Muscle layer of duodenum (tissue), 2 donors: ENCODE measurements around the gene KCNMA1.

Source experiments
- H3K27ac ChIP-seq: one replicate; pipeline ENCODE4 v1.7.0; 2013; ENCODE audit warnings: mild to moderate bottlenecking, low read length
- H3K27me3 ChIP-seq: one replicate; pipeline ENCODE4 v1.7.0; 2013; ENCODE audit warnings: low read depth, mild to moderate bottlenecking, control low read depth, low read length
- H3K36me3 ChIP-seq, 2 donors: one replicate each; pipeline ENCODE4 v1.7.0; 2013; ENCODE audit warnings: low read length in 2 of 2, control low read depth in 1 of 2, mild to moderate bottlenecking in 1 of 2; ENCODE audit not compliant: insufficient read depth in 2 of 2, control insufficient read depth in 1 of 2
- H3K4me1 ChIP-seq, 2 donors: one replicate each; pipeline ENCODE4 v1.7.0; 2013; ENCODE audit warnings: low read length in 2 of 2, mild to moderate bottlenecking in 2 of 2, control low read depth in 1 of 2, moderate library complexity in 1 of 2; ENCODE audit not compliant: insufficient read depth in 2 of 2, control insufficient read depth in 1 of 2
- H3K4me3 ChIP-seq, 2 donors: one replicate each; pipeline ENCODE4 v1.7.0; 2013; ENCODE audit warnings: low read length in 2 of 2, low read depth in 1 of 2, mild to moderate bottlenecking in 1 of 2
- H3K9me3 ChIP-seq, 2 donors: one replicate each; pipeline ENCODE4 v1.7.0; 2013; ENCODE audit warnings: low read length in 2 of 2, control low read depth in 1 of 2, mild to moderate bottlenecking in 1 of 2; ENCODE audit not compliant: control insufficient read depth in 1 of 2
- donor health status: healthy.

Gene KCNMA1

DNA sequence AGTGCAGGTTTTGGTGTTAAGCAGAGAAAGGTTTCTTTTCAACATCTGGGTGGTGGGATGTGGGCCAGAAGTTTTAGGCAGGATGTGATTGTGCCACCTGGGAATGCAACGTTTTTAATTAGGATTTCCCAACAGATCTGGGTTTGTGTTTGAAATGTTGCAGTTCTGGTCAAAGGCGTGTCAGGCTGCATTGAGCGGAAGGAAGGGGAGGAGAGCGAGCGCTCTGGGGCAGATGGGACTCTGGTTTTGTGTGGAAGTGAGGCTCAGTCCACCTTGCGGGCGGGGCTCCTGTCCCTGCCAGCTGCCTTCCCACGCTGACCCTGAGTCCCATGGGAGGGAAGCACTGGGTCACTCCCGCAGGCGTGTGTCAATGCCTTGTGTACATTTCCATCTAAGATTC lies 767.7 kb downstream of the KCNMA1 start:
- H3K27ac ChIP-seq = no peak overlapping the region

DNA sequence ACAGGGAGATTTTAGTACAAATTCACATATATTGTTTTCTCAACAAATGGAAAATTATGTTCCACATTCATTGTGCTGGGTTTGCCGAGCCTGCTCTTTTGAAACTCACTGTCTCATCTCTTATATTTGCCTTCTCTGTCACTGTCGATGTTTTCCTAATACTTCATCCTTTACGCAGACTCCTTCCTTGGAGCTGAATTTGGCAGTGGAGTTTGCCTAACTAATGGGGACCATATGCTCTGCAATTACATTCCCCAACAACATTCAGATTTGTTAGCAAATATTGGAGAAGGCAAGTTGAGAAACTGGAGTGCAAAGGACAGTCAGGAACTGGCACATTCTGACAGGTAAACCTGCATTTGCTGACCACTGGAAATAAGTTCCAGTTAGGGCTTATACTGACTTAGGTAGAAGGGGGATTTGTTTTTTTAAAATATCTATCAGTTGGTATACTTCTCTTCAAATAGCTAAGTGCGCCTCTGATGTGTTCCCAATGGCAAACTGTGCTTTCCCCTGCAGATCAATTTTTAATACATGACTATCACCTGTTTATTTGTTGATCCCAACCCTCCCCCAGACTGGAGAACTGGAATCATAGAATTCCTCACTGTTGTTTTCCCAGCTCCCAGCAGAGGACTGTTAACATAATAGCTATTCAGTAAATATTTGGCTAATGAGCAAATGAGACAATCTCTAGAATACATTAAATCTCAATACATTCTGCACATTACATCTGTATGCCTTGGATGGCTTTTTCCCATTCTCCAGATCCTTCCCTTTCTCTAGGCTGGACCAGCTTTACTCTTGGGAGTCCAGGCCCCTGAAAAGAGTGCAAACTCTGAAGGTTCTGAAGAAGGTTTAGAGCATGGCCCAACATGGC lies 769.3 kb downstream of the KCNMA1 start:
- no peaks in the 10 kb centered on the region for H3K9me3 ChIP-seq
- no peaks in the 10 kb centered on the region for H3K27me3 ChIP-seq
- no peak overlapping the region for H3K27ac ChIP-seq
- H3K36me3 ChIP-seq = no peaks in the 10 kb centered on the region
- no peak overlapping the region for H3K4me3 ChIP-seq
- H3K4me1 ChIP-seq = peaks cover 0 to 11% of the 10 kb centered on the region in 2 donors

More for the DNA sequence above, 767.7 kb downstream of the KCNMA1 start:
- peaks cover 0 to 15% of the 10 kb centered on the region in 2 donors for H3K4me1 ChIP-seq
- no peaks in the 10 kb centered on the region for H3K9me3 ChIP-seq
- no peaks in the 10 kb centered on the region for H3K36me3 ChIP-seq
- no peaks in the 10 kb centered on the region for H3K27me3 ChIP-seq
- no peak overlapping the region for H3K4me3 ChIP-seq

GRCh38 chr10:76866841-76867586 lies 770.6 kb downstream of the KCNMA1 start:
- no peaks in the 10 kb centered on the region for H3K27me3 ChIP-seq
- H3K27ac ChIP-seq = no peak overlapping the region
- H3K9me3 ChIP-seq = no peaks in the 10 kb centered on the region
- H3K4me1 ChIP-seq = peaks cover 0 to 11% of the 10 kb centered on the region in 2 donors
- H3K4me3 ChIP-seq = no peak overlapping the region
- H3K36me3 ChIP-seq = no peaks in the 10 kb centered on the region

DNA sequence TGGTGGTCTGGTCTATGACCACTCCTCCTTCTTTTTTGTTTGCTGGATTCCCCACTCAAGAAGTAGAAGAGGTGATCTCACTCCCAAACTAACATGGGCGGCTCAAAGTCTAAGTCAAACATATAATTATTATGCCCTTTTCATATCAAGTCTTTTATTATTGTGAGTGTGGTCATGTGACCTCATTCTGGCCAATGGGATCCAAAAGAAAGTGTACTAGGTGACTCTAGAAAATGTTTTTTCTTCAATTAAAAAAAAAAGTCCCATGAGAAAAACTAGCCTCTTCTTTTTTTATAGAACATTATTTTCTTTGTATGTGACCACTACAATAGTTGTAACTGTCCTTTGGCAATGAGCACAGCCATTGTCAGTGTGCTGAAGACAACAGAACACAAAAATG lies 772.7 kb downstream of the KCNMA1 start:
- Histone ChIP-seq H3K36me3 (no peaks in the 10 kb centered on the region), H3K9me3 (no peaks in the 10 kb centered on the region), H3K4me3 (no peak overlapping the region), H3K27ac (no peak overlapping the region), H3K27me3 (no peaks in the 10 kb centered on the region), H3K4me1 (peaks cover 0 to 11% of the 10 kb centered on the region in 2 donors)

DNA sequence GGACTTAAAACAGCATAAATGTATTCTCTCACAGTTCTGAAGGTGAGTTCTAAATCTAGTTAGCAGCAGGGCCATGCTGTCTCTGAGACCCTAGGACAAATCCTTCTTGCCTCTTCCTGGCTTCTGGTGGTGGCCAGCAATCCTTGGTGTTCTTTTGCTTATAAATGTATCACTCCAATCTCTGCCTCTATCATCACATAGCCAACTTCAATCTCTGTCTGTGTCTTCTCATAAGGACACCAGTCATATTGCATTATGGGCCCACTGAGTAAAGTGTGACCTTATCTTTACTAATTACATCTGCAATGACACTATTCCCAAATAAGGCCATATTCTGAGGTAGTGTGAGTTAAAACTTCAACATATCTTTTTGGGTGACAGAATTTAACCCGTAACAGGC lies 778.9 kb downstream of the KCNMA1 start:
- Histone ChIP-seq H3K27ac (no peak overlapping the region), H3K27me3 (no peaks in the 10 kb centered on the region), H3K9me3 (no peaks in the 10 kb centered on the region), H3K36me3 (no peaks in the 10 kb centered on the region), H3K4me1 (no peaks in the 10 kb centered on the region), H3K4me3 (no peak overlapping the region)

DNA sequence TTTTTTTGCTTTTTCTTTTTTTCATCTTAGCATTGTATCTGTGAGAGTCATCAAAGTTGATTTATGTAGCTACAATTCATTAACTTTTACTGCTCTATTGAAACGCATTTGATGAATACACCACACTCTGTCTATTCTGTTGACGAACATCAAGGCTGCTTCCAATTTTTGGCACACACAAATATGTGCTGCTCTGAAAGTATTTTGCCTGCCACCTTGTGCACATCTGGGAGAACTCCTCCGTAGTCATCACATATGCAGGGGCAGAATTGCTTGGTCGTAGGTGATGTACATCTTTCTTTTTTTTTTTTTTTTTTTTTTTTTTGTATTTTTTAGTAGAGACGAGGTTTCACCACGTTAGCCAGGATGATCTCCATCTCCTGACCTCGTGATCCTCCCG lies 796.8 kb downstream of the KCNMA1 start:
- Histone ChIP-seq H3K9me3 (peaks cover 0 to 1% of the 10 kb centered on the region in 2 donors), H3K4me1 (no peaks in the 10 kb centered on the region), H3K27me3 (no peaks in the 10 kb centered on the region), H3K36me3 (no peaks in the 10 kb centered on the region), H3K27ac (no peak overlapping the region), H3K4me3 (no peak overlapping the region)

DNA sequence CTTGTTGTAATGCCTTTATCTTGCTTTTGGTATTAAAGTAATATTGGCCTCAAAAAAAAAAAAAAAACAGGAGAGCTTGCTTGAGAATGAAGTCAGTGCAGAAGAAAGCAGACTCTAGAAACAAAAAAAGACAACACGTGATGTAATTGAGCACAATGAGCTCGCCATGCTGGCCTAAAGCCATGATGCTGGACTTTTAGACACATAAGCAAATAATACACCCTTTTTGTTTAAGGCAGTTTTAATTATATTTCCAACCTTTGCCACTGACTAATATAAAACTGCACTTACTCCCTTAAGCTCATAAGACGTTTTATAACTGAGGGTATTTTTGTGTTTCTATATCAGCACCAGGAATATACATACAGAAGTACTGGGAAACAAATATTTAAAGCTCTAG lies 798.3 kb downstream of the KCNMA1 start:
- Histone ChIP-seq H3K36me3 (no peaks in the 10 kb centered on the region), H3K4me3 (no peak overlapping the region), H3K27me3 (no peaks in the 10 kb centered on the region), H3K4me1 (no peaks in the 10 kb centered on the region), H3K27ac (no peak overlapping the region), H3K9me3 (no peaks in the 10 kb centered on the region)

GRCh38 chr10:76830218-76830617 lies 807.4 kb downstream of the KCNMA1 start:
- H3K4me1 ChIP-seq = no peaks in the 10 kb centered on the region
- no peaks in the 10 kb centered on the region for H3K9me3 ChIP-seq
- H3K27ac ChIP-seq = no peak overlapping the region
- no peaks in the 10 kb centered on the region for H3K27me3 ChIP-seq
- no peaks in the 10 kb centered on the region for H3K36me3 ChIP-seq
- no peak overlapping the region for H3K4me3 ChIP-seq

DNA sequence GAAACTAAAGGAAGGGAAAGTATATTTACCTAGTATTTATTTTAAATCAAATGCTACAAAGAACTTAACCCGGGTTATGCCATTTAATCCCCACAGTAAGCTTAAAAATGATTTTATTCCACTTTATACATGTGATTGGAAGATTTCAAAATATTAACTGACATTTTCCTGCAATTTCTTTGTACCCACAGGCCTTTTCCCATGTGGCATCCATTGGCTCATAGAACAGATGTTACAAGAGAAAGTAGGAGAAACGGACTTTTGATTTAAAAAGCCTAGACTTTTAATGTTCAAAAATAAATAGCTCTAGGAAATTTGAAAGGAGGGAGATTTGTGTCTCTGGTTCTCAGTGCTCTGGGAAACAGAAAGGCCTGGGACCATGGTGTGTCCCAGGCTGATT lies 807.9 kb downstream of the KCNMA1 start:
- H3K4me1 ChIP-seq = no peaks in the 10 kb centered on the region
- no peak overlapping the region for H3K4me3 ChIP-seq
- no peaks in the 10 kb centered on the region for H3K9me3 ChIP-seq
- H3K27ac ChIP-seq = no peak overlapping the region
- H3K27me3 ChIP-seq = no peaks in the 10 kb centered on the region
- no peaks in the 10 kb centered on the region for H3K36me3 ChIP-seq
